GM06990 (cell line): Measurements from ENCODE around the gene SDK2.

Experiments
- DNase-seq: peaks from one replicate; pipeline ENCODE4 v3.0.0-alpha.2; 2011; ENCODE audit not compliant: insufficient read length; ENCODE audit errors: extremely low read depth
- H3K27me3 ChIP-seq: replicated peaks from 2 replicates; pipeline ENCODE4 v1.6.0; 2011; ENCODE audit warnings: low read length; ENCODE audit not compliant: control insufficient read depth, insufficient read depth
- H3K36me3 ChIP-seq: 2 replicates; pipeline ENCODE4 v1.5.1; 2011; ENCODE audit warnings: low read length; ENCODE audit not compliant: control insufficient read depth, insufficient read depth
- H3K4me3 ChIP-seq: replicated peaks from 2 replicates; pipeline ENCODE4 v1.5.1; 2011; ENCODE audit warnings: low read depth, mild to moderate bottlenecking, control low read depth, low read length
- TF ChIP-seq, protein P1 (sequence below): IDR thresholded peaks from 2 replicates; pipeline ENCODE4 v1.5.1; 2011; ENCODE audit warnings: low read length, control low read depth, mild to moderate bottlenecking, inconsistent platforms; ENCODE audit not compliant: insufficient read depth, poor library complexity, severe bottlenecking

Gene SDK2

DNA sequence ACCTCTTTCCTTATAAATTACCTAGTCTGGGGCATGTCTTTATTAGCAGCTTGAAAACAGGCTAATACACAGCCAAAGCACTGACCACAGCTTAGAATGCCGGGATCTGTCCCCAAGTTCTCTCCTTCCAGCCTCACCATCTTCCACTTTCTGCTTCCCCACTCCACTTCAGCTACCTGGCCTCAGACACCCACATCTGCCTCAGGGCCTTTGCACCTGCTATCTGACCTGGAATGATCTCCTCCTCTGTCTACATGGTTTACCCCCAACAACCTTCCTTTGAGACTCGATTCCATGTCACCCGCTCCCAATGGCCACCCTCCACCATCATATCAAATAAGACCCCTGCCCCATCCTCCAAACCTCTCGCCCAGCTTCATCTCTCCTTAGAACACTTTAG, 179.8 kb downstream of the SDK2 start:
- Histone ChIP-seq H3K27me3 (no peaks in the 10 kb centered on the region; the same call in none of the 2 replicates), H3K36me3 (no peaks in the 10 kb centered on the region), H3K4me3 (no peak overlapping the region)
- DNase-seq: no peak
- TF ChIP-seq, protein P1, sequence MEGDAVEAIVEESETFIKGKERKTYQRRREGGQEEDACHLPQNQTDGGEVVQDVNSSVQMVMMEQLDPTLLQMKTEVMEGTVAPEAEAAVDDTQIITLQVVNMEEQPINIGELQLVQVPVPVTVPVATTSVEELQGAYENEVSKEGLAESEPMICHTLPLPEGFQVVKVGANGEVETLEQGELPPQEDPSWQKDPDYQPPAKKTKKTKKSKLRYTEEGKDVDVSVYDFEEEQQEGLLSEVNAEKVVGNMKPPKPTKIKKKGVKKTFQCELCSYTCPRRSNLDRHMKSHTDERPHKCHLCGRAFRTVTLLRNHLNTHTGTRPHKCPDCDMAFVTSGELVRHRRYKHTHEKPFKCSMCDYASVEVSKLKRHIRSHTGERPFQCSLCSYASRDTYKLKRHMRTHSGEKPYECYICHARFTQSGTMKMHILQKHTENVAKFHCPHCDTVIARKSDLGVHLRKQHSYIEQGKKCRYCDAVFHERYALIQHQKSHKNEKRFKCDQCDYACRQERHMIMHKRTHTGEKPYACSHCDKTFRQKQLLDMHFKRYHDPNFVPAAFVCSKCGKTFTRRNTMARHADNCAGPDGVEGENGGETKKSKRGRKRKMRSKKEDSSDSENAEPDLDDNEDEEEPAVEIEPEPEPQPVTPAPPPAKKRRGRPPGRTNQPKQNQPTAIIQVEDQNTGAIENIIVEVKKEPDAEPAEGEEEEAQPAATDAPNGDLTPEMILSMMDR: no peak

DNA sequence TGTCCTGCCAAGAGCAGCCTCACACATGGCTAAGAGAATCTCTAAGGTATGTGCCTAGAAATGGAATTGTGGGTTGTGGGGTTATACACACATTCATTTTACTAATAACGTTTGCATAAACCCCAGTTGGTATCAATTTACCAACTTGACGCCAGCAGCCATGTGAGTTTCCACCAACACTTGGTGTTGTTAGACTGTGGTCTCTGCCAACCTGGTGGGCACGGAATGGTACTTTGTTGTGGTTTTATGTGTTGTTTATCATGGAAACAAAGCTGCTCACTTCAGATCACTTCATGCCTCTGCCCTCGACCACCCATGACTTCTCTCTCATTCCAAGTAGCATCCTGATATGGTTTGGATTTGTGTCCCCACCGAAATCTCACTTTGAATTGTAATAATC, 180.4 kb downstream of the SDK2 start:
- DNase-seq: no peak
- Histone ChIP-seq H3K4me3 (no peak overlapping the region), H3K36me3 (no peaks in the 10 kb centered on the region), H3K27me3 (no peaks in the 10 kb centered on the region; the same call in none of the 2 replicates)
- TF ChIP-seq, protein P1: no peak

DNA sequence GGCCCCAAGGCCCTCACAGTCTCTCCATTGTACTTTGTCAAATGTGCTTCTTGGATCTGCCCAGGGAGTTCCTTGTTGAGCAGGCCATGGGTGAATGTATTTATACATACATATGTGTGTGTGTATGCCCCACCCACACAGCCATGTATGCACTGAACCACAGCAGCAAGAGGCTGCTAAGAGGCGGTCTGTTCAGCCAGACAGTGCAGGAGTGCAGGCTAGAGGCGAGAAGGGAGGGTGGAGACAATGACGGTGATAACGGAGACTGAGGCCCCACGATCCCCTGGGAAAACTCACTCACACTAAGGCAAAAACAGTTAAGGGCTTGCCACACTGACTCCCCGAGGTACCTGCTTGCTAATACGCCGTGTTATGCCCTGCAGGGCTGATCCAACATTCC, 181.4 kb downstream of the SDK2 start:
- DNase-seq: no peak
- H3K36me3 ChIP-seq: no peaks in the 10 kb centered on the region
- TF ChIP-seq, protein P1: no peak
- H3K4me3 ChIP-seq: no peak overlapping the region
- no peaks in the 10 kb centered on the region; the same call in none of the 2 replicates for H3K27me3 ChIP-seq

DNA sequence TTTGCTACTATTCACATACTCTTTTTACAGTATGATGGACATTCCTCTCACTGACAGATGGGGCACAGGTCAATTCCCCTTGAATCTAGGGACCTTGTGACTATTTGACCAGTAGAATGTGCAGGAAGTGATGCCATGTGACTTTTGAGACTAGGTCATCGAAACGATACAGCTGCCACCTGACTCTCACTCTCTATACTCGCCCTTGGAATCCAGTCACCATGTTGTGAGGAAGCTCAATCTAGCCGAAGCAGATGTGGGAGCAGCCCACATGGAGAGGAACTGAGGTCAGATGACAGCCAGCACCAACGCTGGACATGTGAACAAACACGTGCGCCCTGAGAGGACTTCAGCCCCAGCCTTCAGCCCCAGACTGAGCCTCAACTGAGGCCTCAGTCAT, 184.3 kb downstream of the SDK2 start:
- TF ChIP-seq, protein P1: no peak
- H3K27me3 ChIP-seq: no peaks in the 10 kb centered on the region; the same call in 1 of the 2 replicates
- H3K4me3 ChIP-seq: no peak overlapping the region
- no peak for DNase-seq
- no peaks in the 10 kb centered on the region for H3K36me3 ChIP-seq

DNA sequence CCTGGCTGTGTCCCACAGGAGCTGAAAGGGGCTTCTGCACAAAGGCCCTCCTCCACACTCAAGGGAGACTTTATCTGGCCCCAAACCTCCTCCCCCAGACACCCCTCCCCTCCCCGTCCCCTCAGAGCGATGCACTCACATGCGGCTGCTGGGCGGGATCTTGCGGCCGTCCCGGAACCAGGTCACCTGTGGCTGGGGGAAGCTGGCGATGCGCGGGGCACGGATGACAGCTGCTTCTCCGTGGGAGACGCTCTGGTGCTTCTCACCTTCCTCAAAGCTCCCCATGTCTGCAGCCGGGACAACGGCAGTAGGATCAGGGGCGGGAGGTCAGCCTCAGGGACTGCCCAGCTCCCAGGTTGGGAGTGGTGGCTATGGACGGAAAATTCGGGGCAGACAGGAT, 188.5 kb downstream of the SDK2 start:
- H3K27me3 ChIP-seq: no peaks in the 10 kb centered on the region; the same call in 1 of the 2 replicates
- DNase-seq: no peak
- TF ChIP-seq, protein P1: no peak
- H3K4me3 ChIP-seq: no peak overlapping the region
- H3K36me3 ChIP-seq: no peaks in the 10 kb centered on the region
